Measurements from ENCODE around the gene GAA.

GAA gene

DNA sequence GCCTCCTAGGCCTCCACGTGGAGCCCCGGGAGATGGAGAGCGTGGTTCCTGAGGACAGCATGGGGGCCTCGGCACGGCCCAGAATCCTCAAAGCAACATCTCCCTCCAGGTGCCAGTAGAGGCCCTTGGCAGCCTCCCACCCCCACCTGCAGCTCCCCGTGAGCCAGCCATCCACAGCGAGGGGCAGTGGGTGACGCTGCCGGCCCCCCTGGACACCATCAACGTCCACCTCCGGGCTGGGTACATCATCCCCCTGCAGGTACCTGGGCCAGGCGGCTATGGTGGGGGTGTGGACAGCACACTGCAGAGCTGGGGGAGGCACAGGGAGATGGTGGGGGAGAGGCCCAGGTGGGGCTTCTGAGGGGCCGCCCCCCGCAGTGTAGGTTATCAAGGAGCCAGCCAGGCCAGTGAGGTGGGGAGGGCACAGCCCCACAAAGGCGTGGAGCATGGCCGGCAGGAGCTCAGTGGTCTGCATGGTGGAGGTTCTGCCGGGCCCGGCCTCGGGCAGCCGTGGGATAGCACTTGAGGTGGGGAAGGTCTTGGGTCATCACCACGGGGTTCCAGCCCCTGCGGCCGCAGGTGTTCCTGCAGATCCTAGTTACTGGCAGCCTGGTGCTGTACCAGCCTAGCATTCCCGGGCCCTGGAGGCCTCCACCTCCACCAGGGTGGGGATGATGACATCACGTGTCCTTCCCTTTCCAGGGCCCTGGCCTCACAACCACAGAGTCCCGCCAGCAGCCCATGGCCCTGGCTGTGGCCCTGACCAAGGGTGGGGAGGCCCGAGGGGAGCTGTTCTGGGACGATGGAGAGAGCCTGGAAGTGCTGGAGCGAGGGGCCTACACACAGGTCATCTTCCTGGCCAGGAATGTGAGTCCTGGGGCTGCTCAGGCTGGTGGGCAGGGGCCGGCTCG, 16.4 kb downstream of the GAA start:
- DNase-seq (ENCODE audit: low read depth): no peak

DNA sequence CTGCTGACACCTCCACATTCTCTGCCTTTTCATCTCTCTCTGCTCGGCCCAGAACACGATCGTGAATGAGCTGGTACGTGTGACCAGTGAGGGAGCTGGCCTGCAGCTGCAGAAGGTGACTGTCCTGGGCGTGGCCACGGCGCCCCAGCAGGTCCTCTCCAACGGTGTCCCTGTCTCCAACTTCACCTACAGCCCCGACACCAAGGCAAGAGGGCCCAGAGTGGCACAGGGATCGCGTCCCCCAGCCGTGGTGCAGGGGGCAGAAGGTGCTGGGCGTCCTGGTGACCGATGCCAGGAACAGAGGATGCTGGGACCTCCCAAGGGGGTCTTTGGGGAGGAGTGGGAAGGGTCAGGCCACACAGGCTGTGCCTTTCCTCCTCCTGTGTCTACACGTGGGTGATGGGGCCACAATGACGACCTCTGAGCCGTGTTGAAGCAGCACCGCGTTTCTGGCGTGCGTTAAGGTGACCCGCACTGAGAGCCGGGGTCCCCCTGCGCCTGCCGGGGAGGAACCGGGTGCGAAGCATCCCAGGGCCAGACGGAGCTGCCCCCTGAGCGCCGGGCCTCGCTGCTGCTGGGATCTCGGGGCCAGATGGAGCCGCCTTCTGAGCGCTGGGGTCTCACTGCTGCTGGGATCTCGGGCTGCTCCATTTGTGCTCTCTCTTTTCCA, 17.4 kb downstream of the GAA start:
- DNase-seq (ENCODE audit: low read depth): no peak

DNA sequence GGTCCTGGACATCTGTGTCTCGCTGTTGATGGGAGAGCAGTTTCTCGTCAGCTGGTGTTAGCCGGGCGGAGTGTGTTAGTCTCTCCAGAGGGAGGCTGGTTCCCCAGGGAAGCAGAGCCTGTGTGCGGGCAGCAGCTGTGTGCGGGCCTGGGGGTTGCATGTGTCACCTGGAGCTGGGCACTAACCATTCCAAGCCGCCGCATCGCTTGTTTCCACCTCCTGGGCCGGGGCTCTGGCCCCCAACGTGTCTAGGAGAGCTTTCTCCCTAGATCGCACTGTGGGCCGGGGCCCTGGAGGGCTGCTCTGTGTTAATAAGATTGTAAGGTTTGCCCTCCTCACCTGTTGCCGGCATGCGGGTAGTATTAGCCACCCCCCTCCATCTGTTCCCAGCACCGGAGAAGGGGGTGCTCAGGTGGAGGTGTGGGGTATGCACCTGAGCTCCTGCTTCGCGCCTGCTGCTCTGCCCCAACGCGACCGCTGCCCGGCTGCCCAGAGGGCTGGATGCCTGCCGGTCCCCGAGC, 17.9 kb downstream of the GAA start:
- no peak for DNase-seq (ENCODE audit: low read depth)

DNA sequence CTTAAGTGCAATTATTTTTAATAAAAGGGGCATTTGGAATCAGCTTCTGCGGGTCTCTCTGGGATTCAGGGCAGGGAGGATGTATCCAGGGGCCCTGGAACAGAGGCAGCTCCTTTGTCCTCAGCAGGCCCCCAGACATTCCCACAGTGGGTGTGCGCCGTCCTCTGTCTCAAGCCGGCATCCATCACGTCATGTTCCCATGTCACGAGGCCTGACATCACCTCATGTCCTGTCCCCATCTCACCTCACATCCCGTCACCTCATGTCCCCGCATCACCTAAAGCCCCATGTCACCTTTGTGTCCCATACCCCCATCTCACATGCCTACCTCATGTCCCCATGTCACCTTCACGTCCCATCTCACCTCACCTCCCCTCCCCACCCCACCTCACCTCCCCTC, 18.5 kb downstream of the GAA start:
- no peak for DNase-seq (ENCODE audit: low read depth)

GRCh38 chr17:80122026-80122575, 20.7 kb downstream of the GAA start:
- no peak for DNase-seq (ENCODE audit: low read depth)

- no peak for DNase-seq (ENCODE audit: low read depth)
These were observed 21.6 kb downstream of the GAA start for GRCh38 chr17:80122926-80123505.

GRCh38 chr17:80123791-80124190, 22.4 kb downstream of the GAA start:
- DNase-seq (ENCODE audit: low read depth): no peak

DNA sequence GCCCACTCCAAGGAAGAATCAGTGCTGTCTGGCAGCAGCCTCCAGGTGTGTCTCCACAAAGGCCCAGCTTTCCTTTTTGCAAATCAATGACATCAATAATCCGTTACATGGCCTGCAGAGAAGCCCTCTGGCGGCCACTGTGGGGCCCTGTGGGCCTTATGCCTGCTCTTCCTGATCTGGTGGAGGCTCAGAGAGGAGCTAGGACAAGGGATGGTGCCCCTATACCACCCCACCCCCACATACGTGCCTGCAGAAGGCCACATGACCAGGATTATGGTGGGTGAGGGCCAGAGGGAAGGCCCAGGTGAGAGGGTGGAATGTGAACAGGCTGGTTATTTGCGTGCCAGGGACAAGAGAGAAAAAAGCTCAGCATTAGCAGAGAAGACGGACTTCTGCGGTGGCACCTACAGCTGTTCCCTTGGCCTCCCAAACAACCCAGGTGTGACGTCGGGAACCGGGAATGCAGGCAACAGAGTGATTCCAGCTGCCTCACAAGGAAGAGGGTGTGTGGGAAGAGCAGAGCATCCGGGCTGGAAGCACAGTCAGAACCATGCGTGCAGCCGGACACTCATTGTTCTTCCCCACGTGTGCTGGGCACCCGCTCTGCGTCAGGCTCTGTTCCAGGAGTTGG, 23.1 kb downstream of the GAA start:
- DNase-seq (ENCODE audit: low read depth): no peak

DNA sequence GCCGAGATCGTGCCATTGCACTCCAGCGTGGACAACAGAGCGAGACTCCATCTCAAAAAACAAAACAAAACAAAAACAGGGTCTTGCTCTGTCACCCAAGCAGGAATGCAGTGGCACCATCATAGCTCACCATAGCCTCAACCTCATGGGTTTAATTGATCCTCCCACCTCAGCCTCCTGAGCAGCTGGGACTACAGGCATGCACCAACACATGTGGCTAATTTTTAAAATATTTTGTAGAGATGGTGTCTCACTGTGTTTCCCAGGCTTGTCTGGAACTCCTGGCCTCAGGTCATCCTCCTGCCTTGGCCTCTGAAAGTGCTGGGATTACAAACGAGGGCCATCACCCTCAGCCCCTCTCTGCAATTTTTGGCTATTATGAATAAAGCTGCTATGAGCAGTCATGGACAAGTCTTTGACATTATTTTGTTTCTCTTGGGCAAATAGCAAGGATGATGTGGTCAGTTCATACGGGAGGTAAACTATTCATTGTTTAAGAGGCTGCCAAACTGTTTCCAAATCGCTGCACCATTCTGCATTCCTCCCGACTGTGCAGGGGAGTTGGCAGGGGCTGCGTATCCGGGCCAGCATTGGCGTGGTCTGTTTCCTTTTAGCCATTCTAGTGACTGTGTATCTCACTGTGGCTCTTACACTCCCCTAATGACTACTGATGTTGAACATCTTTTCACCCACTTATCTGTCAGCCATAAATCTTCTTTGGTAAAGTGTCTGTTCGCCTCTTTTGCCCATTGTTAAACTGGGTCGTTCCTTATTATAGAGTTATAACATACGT, 24.5 kb downstream of the GAA start:
- DNase-seq (ENCODE audit: low read depth): no peak

GRCh38 chr17:80126449-80126715, 25.0 kb downstream of the GAA start:
- DNase-seq (ENCODE audit: low read depth): no peak

- no peak for DNase-seq (ENCODE audit: low read depth)
These were observed 27.7 kb downstream of the GAA start for GRCh38 chr17:80129006-80129565.

DNA sequence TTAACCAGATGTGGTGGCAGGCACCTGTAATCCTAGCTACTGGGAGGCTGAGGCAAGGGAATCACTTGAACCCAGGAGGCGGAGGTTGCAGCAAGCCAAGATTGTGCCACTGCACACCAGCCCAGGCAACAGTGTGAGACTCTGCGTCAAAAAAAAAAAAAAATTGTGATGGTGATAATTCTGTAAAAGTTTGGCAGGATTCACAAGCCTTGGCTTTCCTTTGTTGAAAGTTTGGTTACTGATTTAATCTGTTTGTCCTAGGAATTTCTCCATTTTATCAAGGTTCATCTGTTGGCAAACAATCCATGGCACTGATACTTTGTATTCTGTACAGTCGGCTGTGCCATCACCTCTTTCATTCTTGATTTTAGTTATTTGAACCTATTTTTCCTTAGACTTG, 29.6 kb downstream of the GAA start:
- DNase-seq (ENCODE audit: low read depth): no peak

DNA sequence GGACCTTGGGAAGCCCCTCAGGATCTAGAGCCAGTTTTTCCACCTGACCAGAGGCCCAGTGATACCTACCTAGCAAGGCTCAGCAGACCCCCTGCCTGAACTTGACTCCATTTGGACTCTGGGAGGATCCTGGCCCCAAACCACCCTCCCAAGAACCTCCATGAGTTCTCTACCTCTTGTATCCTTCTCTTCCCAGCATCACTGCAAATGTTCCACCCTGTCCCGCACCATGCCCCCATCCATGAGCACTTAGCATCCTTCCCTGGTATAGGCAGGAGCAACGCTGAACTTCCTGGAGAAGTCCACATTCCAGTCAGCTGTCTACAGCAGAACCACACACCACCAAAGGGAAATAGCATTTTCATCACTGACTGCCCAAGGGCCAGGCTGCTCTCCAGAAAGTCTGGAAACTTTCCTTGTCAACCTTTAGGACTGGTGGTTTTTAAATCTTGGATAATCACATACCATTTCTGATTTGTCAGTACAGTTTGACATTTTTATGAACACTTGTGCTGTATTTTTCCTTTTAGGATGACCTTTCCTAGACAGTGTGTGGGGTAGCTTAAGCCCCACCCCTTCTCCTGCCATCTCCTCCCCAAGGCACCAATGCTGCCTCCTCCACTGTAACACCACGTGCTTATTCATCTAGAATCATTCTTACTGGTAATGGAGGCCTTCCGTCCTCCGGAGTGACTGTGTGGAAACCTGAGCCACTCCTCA, 31.7 kb downstream of the GAA start:
- no peak for DNase-seq (ENCODE audit: low read depth)

DNA sequence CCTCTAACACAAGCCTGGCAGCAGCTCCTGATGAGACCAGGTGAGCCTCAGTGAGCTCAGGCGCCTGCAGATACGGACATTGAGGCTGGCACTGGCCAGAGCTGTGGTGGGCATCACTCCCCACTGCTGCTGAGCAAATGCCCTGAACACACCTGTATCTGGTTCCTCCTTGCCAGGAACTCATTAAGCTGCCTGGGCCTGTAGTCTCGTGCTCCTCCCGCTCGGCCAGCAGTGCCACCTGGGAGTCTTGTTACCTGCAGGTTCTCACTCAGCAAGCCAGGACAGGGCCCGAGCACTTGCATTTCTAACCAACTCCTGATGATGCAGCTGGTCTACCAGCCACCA, 32.2 kb downstream of the GAA start:
- DNase-seq (ENCODE audit: low read depth): no peak

DNA sequence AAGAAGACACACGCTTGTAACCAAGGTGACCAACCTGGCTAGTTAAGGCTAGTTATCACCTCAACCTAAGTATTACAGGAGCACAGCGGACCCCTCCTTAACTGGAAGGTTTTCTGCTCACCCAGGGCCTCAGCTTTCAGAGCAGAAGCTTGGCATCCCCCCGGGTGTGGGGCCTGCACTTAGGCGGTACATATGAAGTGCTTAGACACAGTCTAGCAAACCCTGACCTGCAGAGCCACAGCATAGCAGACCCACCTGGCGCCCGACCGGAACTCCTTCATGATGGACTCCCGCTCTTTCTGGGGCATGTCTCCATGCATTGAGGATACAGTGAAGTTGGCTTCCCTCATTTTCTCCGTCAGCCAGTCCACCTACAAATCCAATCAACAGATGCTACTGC, 35.8 kb downstream of the GAA start:
- no peak for DNase-seq (ENCODE audit: low read depth)

- no peak for DNase-seq (ENCODE audit: low read depth)
These were observed 37.6 kb downstream of the GAA start for GRCh38 chr17:80138856-80139426.

DNA sequence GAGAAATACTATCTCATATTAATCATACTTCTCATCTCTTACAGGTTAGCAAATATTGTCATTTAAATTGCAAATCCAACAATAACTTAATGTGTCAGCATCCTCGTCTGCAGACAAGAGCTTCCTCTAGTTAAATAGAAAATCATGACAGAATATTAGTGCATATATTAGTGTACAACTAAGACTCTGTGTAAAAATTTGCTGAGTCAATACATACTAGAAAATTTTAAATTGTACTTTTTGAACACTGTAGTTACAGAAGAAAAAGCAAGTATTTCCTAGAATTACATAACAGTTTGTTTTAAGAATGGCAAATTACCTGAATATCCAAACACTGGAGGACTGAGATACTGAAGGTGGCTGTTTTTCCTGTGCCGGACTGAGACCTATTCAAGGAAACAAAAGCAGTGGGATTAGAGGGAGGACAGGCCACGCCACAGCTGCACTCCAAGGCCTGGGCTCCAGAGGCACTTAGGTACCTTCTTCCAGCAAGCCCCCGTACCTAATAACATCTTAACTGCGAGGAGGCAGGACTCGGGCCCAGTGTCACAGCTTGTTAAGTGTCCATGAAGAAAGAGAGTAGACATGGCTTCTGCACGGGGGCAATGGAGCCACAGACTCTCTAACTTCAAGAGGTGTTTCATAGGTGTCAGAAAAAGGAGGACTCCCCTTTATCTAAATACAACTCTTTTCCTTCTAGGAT, 40.2 kb downstream of the GAA start:
- DNase-seq (ENCODE audit: low read depth): no peak

GRCh38 chr17:80142929-80143328, 41.5 kb downstream of the GAA start:
- no peak for DNase-seq (ENCODE audit: low read depth)

All from stimulated activated CD8-positive, alpha-beta memory T cell treated with anti-CD3 and anti-CD28 coated beads, Interleukin-7, amount 100 ng/mL, for 24 hours (primary cell).